T-cell (primary cell): Measurements from ENCODE around the gene PIK3AP1. TPM values are rescaled to one million over a fixed set of nuclear protein-coding genes. Genes with fewer than 3 reads are reported as not detected.
A peak's percentile ranks its signal among the peaks of the same experiment; 100 is the strongest.

Experiments used
- ATAC-seq, 4 experiments: fragments of 200-7000 bp in 3 of 4; fragments of 150-1000 bp in 1 of 4; cut with Tn5 transposase; replicated peaks in 1 of 4; 1 replicate in 3 of 4; 2 replicates in 1 of 4; pipeline ENCODE4 v1.10.0; 2021; ENCODE audit warnings: moderate library complexity in 3 of 4, mild to moderate bottlenecking in 2 of 4, moderate number of reproducible peaks in 1 of 4
- CTCF ChIA-PET, 2 donors: fragments of 300-600 bp; sonication (Branson Sonifier 250); formaldehyde crosslinking; loops; one replicate each; lab custom pipeline; 2022; ENCODE audit warnings: antibody characterized with exemption in 2 of 2; lab: Charles Lee
- POLR2A ChIA-PET, 2 donors: fragments of 300-600 bp; sonication (Branson Sonifier 250); formaldehyde crosslinking; loops; one replicate each; lab custom pipeline; 2022; ENCODE audit warnings: antibody characterized with exemption in 2 of 2; lab: Charles Lee
- DNase-seq, 35 experiments: peaks; one replicate each; pipeline versions ENCODE4 v3.0.0 to v3.0.0-alpha.2; 2013 to 2023
- H3K27ac ChIP-seq: one replicate; pipeline ENCODE4 v1.5.1; 2013; ENCODE audit warnings: low read length
- H3K27me3 ChIP-seq, 2 experiments: replicated peaks in 1 of 2; 1 replicate in 1 of 2; 2 replicates in 1 of 2; pipeline versions ENCODE4 v1.6.1 to v1.7.0; 2013; ENCODE audit warnings: low read length in 1 of 2, mixed read lengths in 1 of 2; ENCODE audit not compliant: control insufficient read depth in 2 of 2, insufficient read depth in 2 of 2; ENCODE audit errors: extremely low read depth in 1 of 2
- H3K36me3 ChIP-seq, 2 donors: 1 replicate in 1 of 2; 2 replicates in 1 of 2; pipeline versions ENCODE4 v1.6.1 to v1.7.0; 2013; ENCODE audit warnings: low read length in 1 of 2; ENCODE audit not compliant: control insufficient read depth in 2 of 2, insufficient read depth in 1 of 2; ENCODE audit errors: extremely low read depth in 1 of 2
- H3K4me1 ChIP-seq, 2 experiments: 1 replicate in 1 of 2; 2 replicates in 1 of 2; pipeline versions ENCODE4 v1.6.1 to v1.7.0; 2013; ENCODE audit warnings: low read length in 2 of 2, mixed read lengths in 1 of 2; ENCODE audit not compliant: insufficient read depth in 2 of 2, control insufficient read depth in 1 of 2; ENCODE audit errors: extremely low read depth in 1 of 2
- H3K4me3 ChIP-seq, 2 donors: 1 replicate in 1 of 2; 2 replicates in 1 of 2; pipeline versions ENCODE4 v1.5.1 to v1.7.0; 2013; ENCODE audit warnings: mild to moderate bottlenecking in 2 of 2, low read length in 1 of 2, moderate library complexity in 1 of 2; ENCODE audit not compliant: control insufficient read depth in 1 of 2; ENCODE audit errors: extremely low read depth in 1 of 2
- H3K9me3 ChIP-seq: 2 replicates; pipeline ENCODE4 v1.7.0; 2013
- H3K27ac Mint-ChIP-seq, 2 donors: one replicate each; pipeline ENCODE4 v1.8.0; 2020 to 2021; ENCODE audit warnings: mild to moderate bottlenecking in 2 of 2, mixed read lengths in 2 of 2
- H3K27me3 Mint-ChIP-seq, 2 donors: one replicate each; pipeline ENCODE4 v1.8.0; 2021 to 2022; ENCODE audit warnings: mixed read lengths in 2 of 2
- H3K36me3 Mint-ChIP-seq: one replicate; pipeline ENCODE4 v1.8.0; 2021; ENCODE audit warnings: mixed read lengths
- H3K4me1 Mint-ChIP-seq, 3 donors: one replicate each; pipeline ENCODE4 v1.8.0; 2020 to 2022; ENCODE audit warnings: mixed read lengths in 3 of 3, mild to moderate bottlenecking in 1 of 3
- H3K4me3 Mint-ChIP-seq, 3 donors: one replicate each; pipeline ENCODE4 v1.8.0; 2020 to 2022; ENCODE audit warnings: mild to moderate bottlenecking in 3 of 3, mixed read lengths in 3 of 3, moderate library complexity in 3 of 3
- H3K9me3 Mint-ChIP-seq, 3 donors: one replicate each; pipeline ENCODE4 v1.8.0; 2020 to 2022; ENCODE audit warnings: mixed read lengths in 3 of 3
- WGBS: methylation state at CpG from one replicate; pipeline ENCODE4 v1.1.5; 2013; ENCODE audit warnings: missing lambda C conversion rate; ENCODE audit not compliant: insufficient coverage; 5-methylcytosine and 5-hydroxymethylcytosine counted together
- total RNA-seq, 35 experiments: library from RNA in 6 of 35; stranded (reverse) in 6 of 35; fragments of 120-200 nt in 1 of 35; gene quantifications; one replicate each; pipeline versions ENCODE4 v1.2.1 to v1.2.4 and lab custom pipeline; 2013 to 2026

The PIK3AP1 gene
- total RNA-seq, 5 donors from 2014 or later (not counting 1 experiment from before 2014, with no cell fraction given), result 4.9 to 9.5 (median 7.9) TPM

DNA sequence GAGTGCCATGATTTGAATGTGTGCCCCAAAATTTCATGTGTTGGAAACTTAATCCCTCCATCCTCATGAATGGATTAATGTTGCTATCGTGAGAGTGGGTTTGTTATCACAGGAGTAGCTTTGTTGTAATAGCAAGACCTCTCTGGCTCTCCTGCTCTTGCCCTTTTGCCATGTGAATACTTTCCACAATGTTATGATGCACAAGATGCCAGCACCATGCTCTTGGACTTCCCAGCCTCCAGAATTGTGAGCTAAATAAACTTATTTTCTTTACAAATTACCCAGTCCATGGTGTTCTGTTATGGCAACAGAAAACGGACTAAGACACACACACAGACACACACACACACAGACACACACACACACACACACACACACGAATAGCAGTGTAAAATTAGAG lies 82.2 kb downstream of the PIK3AP1 start:
- no peaks in the 10 kb centered on the region for H3K9me3 Mint-ChIP-seq
- no CpG with 5 or more reads among the region's 3 CpGs for WGBS
- H3K36me3 Mint-ChIP-seq, result no peaks in the 10 kb centered on the region
- CTCF ChIA-PET, result interaction anchor here in 1 of 2 donors (0.6 kb wide), 1 partner anchor 745 kb away, joined by 3 read pairs; no protein-coding TSS in a partner anchor
- H3K4me3 Mint-ChIP-seq, result no peak overlapping the region
- Histone ChIP-seq H3K4me3 (no peak overlapping the region), H3K36me3 (no peaks in the 10 kb centered on the region), H3K27me3 (no peaks in the 10 kb centered on the region), H3K4me1 (no peaks in the 10 kb centered on the region), H3K9me3 (no peaks in the 10 kb centered on the region), H3K27ac (no peak overlapping the region)
- H3K27ac Mint-ChIP-seq, result no peak overlapping the region
- no peak for ATAC-seq
- H3K27me3 Mint-ChIP-seq, result no peaks in the 10 kb centered on the region
- no peak for DNase-seq
- H3K4me1 Mint-ChIP-seq, result peaks cover 0 to 2% (median 0%) of the 10 kb centered on the region in 3 donors
- POLR2A ChIA-PET, result no interaction called here

DNA sequence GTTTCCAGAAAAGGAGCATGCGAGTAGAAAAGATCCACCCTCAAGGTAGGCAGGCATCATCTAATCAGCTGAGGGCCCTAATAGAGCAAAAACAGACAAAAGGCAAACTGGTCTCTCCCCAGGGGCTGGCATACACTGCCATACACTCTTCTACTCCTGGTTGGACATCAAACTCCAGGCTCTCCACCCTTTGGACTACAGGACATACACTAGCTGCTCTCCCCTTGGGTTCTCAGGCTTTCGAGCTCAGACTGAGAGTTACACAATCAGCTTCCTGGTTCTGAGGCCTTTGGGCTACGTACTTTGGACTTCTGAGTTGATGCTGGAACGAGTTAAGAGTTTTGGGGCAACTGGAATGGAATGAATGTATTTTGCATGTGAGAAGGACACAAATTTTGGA lies 82.6 kb downstream of the PIK3AP1 start:
- Mint-ChIP-seq H3K4me1 (peaks cover 0 to 2% (median 0%) of the 10 kb centered on the region in 3 donors), H3K4me3 (no peak overlapping the region), H3K27ac (no peak overlapping the region), H3K9me3 (no peaks in the 10 kb centered on the region), H3K36me3 (no peaks in the 10 kb centered on the region), H3K27me3 (no peaks in the 10 kb centered on the region)
- Histone ChIP-seq H3K27ac (no peak overlapping the region), H3K4me1 (no peaks in the 10 kb centered on the region), H3K27me3 (no peaks in the 10 kb centered on the region), H3K36me3 (no peaks in the 10 kb centered on the region), H3K9me3 (no peaks in the 10 kb centered on the region), H3K4me3 (no peak overlapping the region)
- ATAC-seq (no peak), DNase-seq (no peak)
- CTCF ChIA-PET, result no interaction called here
- 73% methylated on average over 3 of the region's 4 CpGs for WGBS
- POLR2A ChIA-PET, result no interaction called here

DNA sequence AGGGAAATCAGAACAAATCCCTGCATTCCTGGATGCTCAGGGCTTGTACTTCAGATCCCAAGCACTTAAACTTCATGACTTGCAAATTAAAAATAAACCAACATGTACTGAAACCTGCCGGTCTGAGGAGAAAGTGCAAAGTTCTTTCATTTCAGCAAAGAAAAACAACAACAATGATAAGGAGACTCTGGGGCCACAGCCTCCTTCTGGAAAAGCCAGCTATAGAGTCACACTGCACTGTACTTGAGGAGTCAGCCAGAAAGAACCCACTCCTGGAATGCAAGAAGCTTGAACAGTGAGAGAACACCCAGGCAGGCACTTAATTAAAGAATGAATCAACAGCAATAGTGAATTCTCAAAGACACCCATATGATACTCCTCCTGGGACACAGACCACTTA lies 83.8 kb downstream of the PIK3AP1 start:
- CTCF ChIA-PET, result interaction anchor here in 1 of 2 donors (0.6 kb wide), 1 partner anchor 105 kb away, joined by 4 read pairs; no protein-coding TSS in a partner anchor
- H3K27ac ChIP-seq, result no peak overlapping the region
- 100% methylated on average over 1 of the region's 1 CpG for WGBS
- Mint-ChIP-seq H3K27me3 (no peaks in the 10 kb centered on the region), H3K9me3 (no peaks in the 10 kb centered on the region), H3K27ac (no peak overlapping the region), H3K4me1 (peaks cover 0 to 2% (median 0%) of the 10 kb centered on the region in 3 donors), H3K36me3 (no peaks in the 10 kb centered on the region), H3K4me3 (no peak overlapping the region)
- DNase-seq (no peak), ATAC-seq (no peak)
- no peak overlapping the region for H3K4me3 ChIP-seq
- no peaks in the 10 kb centered on the region for H3K27me3 ChIP-seq
- POLR2A ChIA-PET, result interaction anchor here in 1 of 2 donors (0.6 kb wide), 1 partner anchor 728 kb away, joined by 3 read pairs; no protein-coding TSS in a partner anchor
- no peaks in the 10 kb centered on the region for H3K9me3 ChIP-seq
- no peaks in the 10 kb centered on the region for H3K36me3 ChIP-seq
- no peaks in the 10 kb centered on the region for H3K4me1 ChIP-seq

DNA sequence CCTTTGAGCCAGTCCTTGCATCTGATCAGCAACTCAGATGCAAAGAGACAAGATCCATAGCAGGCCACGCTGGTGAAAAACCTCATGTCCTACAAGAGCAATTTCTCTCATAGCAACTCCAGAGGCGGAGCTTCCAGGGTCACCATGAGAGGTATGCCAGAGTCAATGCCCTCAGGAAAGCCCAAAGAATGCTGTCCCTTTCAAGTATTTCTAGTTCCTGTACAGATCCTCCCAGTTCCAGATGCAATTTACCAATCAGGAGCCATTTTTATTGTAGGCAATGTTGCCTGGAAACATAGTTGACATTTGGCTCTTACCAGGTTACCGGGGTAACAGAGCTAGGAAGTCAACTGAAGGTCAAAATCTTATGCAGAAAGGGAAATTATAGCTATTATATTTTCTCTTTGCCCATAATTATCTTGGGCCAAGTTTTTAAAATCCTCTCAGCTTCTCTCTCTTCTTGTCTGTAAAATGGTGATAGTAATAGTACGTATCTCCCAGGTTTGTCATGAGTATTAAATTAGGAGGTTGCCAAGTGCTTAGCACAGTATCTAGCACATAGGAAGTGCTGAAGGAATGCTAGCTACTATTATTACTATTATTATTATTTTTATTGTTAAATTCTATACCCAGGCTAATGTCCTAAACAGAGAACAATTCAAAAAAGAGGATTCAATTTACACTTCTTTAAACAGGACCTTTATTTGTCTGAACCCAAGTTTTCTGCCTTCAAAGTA lies 87.2 kb downstream of the PIK3AP1 start:
- H3K27me3 ChIP-seq, result no peaks in the 10 kb centered on the region
- no peaks in the 10 kb centered on the region for H3K4me1 Mint-ChIP-seq
- H3K27ac Mint-ChIP-seq, result no peak overlapping the region
- H3K9me3 Mint-ChIP-seq, result no peaks in the 10 kb centered on the region
- no peaks in the 10 kb centered on the region for H3K27me3 Mint-ChIP-seq
- no peaks in the 10 kb centered on the region for H3K36me3 Mint-ChIP-seq
- H3K9me3 ChIP-seq, result no peaks in the 10 kb centered on the region
- H3K27ac ChIP-seq, result no peak overlapping the region
- 88% methylated on average over 1 of the region's 4 CpGs for WGBS
- H3K4me1 ChIP-seq, result no peaks in the 10 kb centered on the region
- DNase-seq, result no peak
- H3K4me3 ChIP-seq, result no peak overlapping the region
- H3K36me3 ChIP-seq, result peaks cover 0 to 2% of the 10 kb centered on the region in 2 donors
- POLR2A ChIA-PET, result no interaction called here
- H3K4me3 Mint-ChIP-seq, result no peak overlapping the region
- CTCF ChIA-PET, result interaction anchor here (0.5 to 1.8 kb wide), 4 partner anchors 8 to 1085 kb away, joined by 3 to 13 read pairs (median 3); no protein-coding TSS in a partner anchor
- no peak for ATAC-seq

DNA sequence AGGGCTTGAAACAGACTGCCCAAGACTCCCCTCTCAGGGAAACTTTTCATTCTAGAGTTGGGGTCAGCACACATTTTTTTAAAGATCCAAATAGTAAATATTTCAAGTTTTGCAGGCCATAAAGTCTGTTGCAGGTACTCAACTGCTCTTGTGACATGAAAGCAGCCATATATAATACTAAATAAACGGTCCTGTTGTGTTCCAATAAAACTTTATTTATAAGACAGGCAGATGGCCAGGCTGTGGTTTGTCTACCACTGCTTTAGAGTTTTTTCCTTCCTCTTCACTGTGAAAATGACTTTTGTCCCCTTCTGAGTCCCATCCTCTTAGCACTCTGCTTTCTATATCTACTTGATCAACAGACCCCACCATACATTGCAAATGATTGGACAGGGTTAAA lies 93.0 kb downstream of the PIK3AP1 start:
- no peaks in the 10 kb centered on the region for H3K36me3 Mint-ChIP-seq
- H3K27ac Mint-ChIP-seq, result no peak overlapping the region
- Histone ChIP-seq H3K27me3 (no peaks in the 10 kb centered on the region), H3K36me3 (peaks cover 0 to 7% of the 10 kb centered on the region in 2 donors), H3K9me3 (no peaks in the 10 kb centered on the region), H3K27ac (no peak overlapping the region), H3K4me1 (no peaks in the 10 kb centered on the region), H3K4me3 (no peak overlapping the region)
- no peak overlapping the region for H3K4me3 Mint-ChIP-seq
- ChIA-PET CTCF (no interaction called here), POLR2A (no interaction called here)
- H3K4me1 Mint-ChIP-seq, result no peaks in the 10 kb centered on the region
- 100% methylated on average over 1 of the region's 1 CpG for WGBS
- no peaks in the 10 kb centered on the region for H3K27me3 Mint-ChIP-seq
- DNase-seq (no peak), ATAC-seq (no peak)
- no peaks in the 10 kb centered on the region for H3K9me3 Mint-ChIP-seq

DNA sequence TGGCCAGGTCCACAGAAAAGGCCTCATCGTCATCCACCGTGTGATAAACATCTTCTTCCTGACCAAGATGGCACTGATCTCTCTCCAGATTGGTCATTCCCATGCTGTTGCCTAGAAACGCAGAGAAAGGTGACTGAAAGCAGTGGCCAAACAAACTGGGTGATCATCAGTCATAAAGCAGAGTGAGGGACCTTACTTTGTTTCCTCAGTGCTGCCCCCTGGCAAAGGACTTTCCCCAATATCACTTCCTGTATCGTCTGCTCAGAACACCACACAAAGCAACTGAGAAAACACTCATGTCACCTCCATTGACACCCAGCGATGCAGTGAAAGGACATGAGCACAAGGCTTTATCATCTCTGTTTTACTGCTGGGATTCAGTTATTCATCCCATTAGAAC lies 93.5 kb downstream of the PIK3AP1 start:
- Mint-ChIP-seq H3K27ac (no peak overlapping the region), H3K9me3 (no peaks in the 10 kb centered on the region), H3K4me1 (no peaks in the 10 kb centered on the region), H3K36me3 (no peaks in the 10 kb centered on the region), H3K4me3 (no peak overlapping the region), H3K27me3 (no peaks in the 10 kb centered on the region)
- DNase-seq, result peak in 8 of 35 experiments; percentile 2 to 25 (median 6)
- no peak for ATAC-seq
- no peaks in the 10 kb centered on the region for H3K9me3 ChIP-seq
- no peaks in the 10 kb centered on the region for H3K4me1 ChIP-seq
- ChIA-PET POLR2A (interaction anchor here in 1 of 2 donors (0.6 kb wide), 1 partner anchor 36 kb away, joined by 9 read pairs; no protein-coding TSS in a partner anchor), CTCF (no interaction called here)
- H3K36me3 ChIP-seq, result peaks cover 0 to 7% of the 10 kb centered on the region in 2 donors
- no peaks in the 10 kb centered on the region for H3K27me3 ChIP-seq
- no peak overlapping the region for H3K27ac ChIP-seq
- H3K4me3 ChIP-seq, result no peak overlapping the region
- 80% methylated on average over 4 of the region's 5 CpGs for WGBS
